ENCODE results near the gene TENT4A.

GRCh38 chr5:6804766-6805501, 91.7 kb downstream of the TENT4A start:
- TF ChIP-seq MYC (IDR thresholded peaks at IDR 0.05; ENCODE audit: low read depth, low read length) = no peak
- TF ChIP-seq CTCF (IDR thresholded peaks at IDR 0.05; ENCODE audit: low read depth, low read length) = no peak
- TF ChIP-seq POLR2A (IDR thresholded peaks at IDR 0.05; ENCODE audit: extremely low read depth, insufficient read length) = no peak

Data from NB4 (cell line).